Measurements from ENCODE around the gene ZBTB7A.

ZBTB7A gene

GRCh38 chr19:4093643-4094175, 27.0 kb upstream of the ZBTB7A start:
- DNase-seq = no peak

- DNase-seq = no peak
These were observed 23.9 kb upstream of the ZBTB7A start for GRCh38 chr19:4090356-4091220.

GRCh38 chr19:4089946-4090345, 23.2 kb upstream of the ZBTB7A start:
- no peak for DNase-seq

- no peak for DNase-seq
These were observed 22.8 kb upstream of the ZBTB7A start for GRCh38 chr19:4089400-4089908.

GRCh38 chr19:4088975-4089374, 22.3 kb upstream of the ZBTB7A start:
- no peak for DNase-seq

GRCh38 chr19:4087787-4088679, 21.3 kb upstream of the ZBTB7A start:
- no peak for DNase-seq

- no peak for DNase-seq
These were observed 19.7 kb upstream of the ZBTB7A start for GRCh38 chr19:4086411-4086867.

GRCh38 chr19:4084547-4084877, 17.8 kb upstream of the ZBTB7A start:
- DNase-seq = no peak

GRCh38 chr19:4083677-4084546, 17.2 kb upstream of the ZBTB7A start:
- DNase-seq = no peak

GRCh38 chr19:4082172-4082571, 15.5 kb upstream of the ZBTB7A start:
- DNase-seq = no peak

- DNase-seq = no peak
These were observed 14.9 kb upstream of the ZBTB7A start for GRCh38 chr19:4081441-4082129.

GRCh38 chr19:4080473-4080872, 13.8 kb upstream of the ZBTB7A start:
- DNase-seq = no peak

- no peak for DNase-seq
These were observed 11.3 kb upstream of the ZBTB7A start for GRCh38 chr19:4077800-4078684.

GRCh38 chr19:4077007-4077374, 10.3 kb upstream of the ZBTB7A start:
- no peak for DNase-seq

GRCh38 chr19:4075373-4075772, 8.7 kb upstream of the ZBTB7A start:
- DNase-seq = no peak

GRCh38 chr19:4071610-4072009, 4.9 kb upstream of the ZBTB7A start:
- no peak for DNase-seq

GRCh38 chr19:4069331-4069959, 2.7 kb upstream of the ZBTB7A start:
- no peak for DNase-seq

- no peak for DNase-seq
These were observed 1.6 kb upstream of the ZBTB7A start for GRCh38 chr19:4068047-4068966.

GRCh38 chr19:4067396-4068046, 822 bp upstream of the ZBTB7A start:
- no peak for DNase-seq
